ENCODE results near the gene SH3TC1. TPM values are rescaled to one million over a fixed set of nuclear protein-coding genes. Genes with fewer than 3 reads are reported as not detected.
A peak's percentile ranks its signal among the peaks of the same experiment; 100 is the strongest.

The SH3TC1 gene
- polyA plus RNA-seq, 3 donors = 36.9 to 85.7 (median 41.9) TPM

DNA sequence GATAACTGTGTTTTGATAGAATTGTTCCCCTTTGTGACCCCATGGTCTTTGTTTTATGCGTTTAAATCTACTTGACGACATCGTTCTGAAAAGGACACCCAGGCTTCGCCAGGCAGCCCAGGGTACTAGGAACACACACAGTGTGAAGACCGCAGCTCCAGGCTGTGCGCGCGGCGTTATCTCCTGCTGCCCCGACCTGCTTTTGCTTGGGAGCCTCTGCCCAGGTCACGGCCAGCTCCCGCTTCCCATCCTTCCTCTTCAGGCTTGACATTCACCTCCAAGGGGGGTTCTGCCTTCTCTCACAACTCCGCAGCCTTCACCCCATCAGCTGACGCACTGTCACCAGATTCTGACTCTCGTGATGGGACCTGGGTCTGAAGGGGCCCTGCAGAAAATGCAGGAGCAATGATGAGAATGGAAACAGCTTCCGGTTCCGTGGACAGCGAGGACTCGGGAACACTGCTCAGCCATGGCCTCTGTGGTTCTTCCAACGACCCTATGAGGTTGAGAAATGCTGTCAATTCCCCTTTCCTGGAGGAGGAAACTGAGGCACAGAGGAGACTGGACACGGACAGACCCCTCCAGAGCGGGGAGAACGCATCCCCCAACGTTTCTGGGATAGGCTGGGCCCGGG lies 69.9 kb downstream of the SH3TC1 start:
- Histone ChIP-seq H2AFZ (ENCODE audit: insufficient read depth, low read depth, low read length, poor library complexity, severe bottlenecking) (peak overlapping the region; percentile 68), H3K4me1 (ENCODE audit: control insufficient read depth in 1 of 2, insufficient read depth in 2 of 2, low read length in 2 of 2) (peaks cover 9 to 26% of the 10 kb centered on the region in 2 donors), H3K36me3 (replicated peaks in 1 of 2; ENCODE audit: control insufficient read depth in 1 of 2, insufficient read depth in 2 of 2, low read length in 2 of 2) (no peaks in the 10 kb centered on the region), H3K27ac (ENCODE audit: low read depth in 1 of 2, low read length in 2 of 2) (no peak overlapping the region), H3K9ac (ENCODE audit: insufficient read depth, low read length, poor library complexity, severe bottlenecking) (peak overlapping the region; percentile 15), H3K79me2 (ENCODE audit: insufficient read depth, low read length) (no peaks in the 10 kb centered on the region), H3K4me3 (replicated peaks in 1 of 3; ENCODE audit: low read depth in 2 of 3, low read length in 3 of 3) (peak overlapping the region in 1 of 3 experiments; percentile 64), H3K4me2 (replicated peaks; ENCODE audit: extremely low read depth, low read length, poor library complexity, severe bottlenecking) (peak overlapping the region; percentile 76), H3K27me3 (ENCODE audit: control insufficient read depth in 2 of 2, insufficient read depth in 2 of 2, low read length in 2 of 2) (peaks cover 0 to 19% of the 10 kb centered on the region in 2 donors), H3K9me3 (replicated peaks in 1 of 2; ENCODE audit: control insufficient read depth in 1 of 2, insufficient read depth in 1 of 2, low read length in 2 of 2) (no peaks in the 10 kb centered on the region), H4K20me1 (ENCODE audit: insufficient read depth, low read length) (no peaks in the 10 kb centered on the region)
- intact Hi-C loops (cut with micrococcal nuclease) = loop anchor here in 1 of 2 donors (5.0 kb wide), 1 partner anchor 133 kb away; no protein-coding TSS in a partner anchor
- H3K9me3 Mint-ChIP-seq = peaks cover 0 to 3% (median 0%) of the 10 kb centered on the region in 7 donors
- TF ChIP-seq, protein P1, sequence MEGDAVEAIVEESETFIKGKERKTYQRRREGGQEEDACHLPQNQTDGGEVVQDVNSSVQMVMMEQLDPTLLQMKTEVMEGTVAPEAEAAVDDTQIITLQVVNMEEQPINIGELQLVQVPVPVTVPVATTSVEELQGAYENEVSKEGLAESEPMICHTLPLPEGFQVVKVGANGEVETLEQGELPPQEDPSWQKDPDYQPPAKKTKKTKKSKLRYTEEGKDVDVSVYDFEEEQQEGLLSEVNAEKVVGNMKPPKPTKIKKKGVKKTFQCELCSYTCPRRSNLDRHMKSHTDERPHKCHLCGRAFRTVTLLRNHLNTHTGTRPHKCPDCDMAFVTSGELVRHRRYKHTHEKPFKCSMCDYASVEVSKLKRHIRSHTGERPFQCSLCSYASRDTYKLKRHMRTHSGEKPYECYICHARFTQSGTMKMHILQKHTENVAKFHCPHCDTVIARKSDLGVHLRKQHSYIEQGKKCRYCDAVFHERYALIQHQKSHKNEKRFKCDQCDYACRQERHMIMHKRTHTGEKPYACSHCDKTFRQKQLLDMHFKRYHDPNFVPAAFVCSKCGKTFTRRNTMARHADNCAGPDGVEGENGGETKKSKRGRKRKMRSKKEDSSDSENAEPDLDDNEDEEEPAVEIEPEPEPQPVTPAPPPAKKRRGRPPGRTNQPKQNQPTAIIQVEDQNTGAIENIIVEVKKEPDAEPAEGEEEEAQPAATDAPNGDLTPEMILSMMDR (IDR thresholded peaks at IDR 0.05) = no peak
- peaks cover 30% of the 10 kb centered on the region for H3K4me1 Mint-ChIP-seq
- H3K36me3 Mint-ChIP-seq = no peaks in the 10 kb centered on the region
- DNase-seq = no peak
- H3K4me3 Mint-ChIP-seq = peak overlapping the region; percentile 37 to 75
- H3K27ac Mint-ChIP-seq = peak overlapping the region in 1 of 7 donors; percentile 65
- WGBS (ENCODE audit: insufficient coverage) = 62% methylated on average over 19 of the region's 25 CpGs
- peaks cover 17 to 22% (median 22%) of the 10 kb centered on the region in 3 donors for H3K27me3 Mint-ChIP-seq (ENCODE audit: low read depth in 3 of 3)

DNA sequence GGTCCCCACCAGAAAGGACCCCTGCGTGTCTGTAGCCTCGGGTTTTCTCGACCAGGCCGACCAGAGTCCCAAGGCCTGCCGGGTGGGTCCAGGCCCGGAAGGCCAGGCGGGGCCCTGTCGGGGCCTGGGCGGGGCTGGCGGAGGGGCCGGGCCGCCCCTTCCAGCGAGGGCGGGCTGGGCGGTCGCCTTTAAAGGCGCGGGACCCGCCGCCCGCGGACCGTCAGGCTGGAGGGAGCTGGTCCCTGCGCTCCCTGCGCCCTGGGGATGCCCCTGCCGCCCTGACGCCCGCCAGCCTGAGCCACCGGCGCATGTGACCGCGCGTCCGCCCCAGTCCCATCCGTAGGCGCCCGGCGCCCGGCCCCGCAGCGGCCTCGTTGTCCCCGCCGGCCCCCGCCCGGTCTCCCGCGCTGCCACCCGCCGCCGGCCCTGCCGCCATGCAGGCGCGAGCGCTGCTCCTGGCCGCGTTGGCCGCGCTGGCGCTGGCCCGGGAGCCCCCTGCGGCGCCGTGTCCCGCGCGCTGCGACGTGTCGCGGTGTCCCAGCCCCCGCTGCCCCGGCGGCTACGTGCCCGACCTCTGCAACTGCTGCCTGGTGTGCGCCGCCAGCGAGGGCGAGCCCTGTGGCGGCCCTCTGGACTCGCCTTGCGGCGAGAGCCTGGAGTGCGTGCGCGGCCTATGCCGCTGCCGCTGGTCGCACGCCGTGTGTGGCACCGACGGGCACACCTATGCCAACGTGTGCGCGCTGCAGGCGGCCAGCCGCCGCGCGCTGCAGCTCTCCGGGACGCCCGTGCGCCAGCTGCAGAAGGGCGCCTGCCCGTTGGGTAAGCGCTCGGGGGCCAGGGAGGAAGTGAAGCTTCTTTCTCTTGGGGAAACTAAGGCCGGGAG lies 70.7 kb downstream of the SH3TC1 start, which contains the start of gene HTRA3:
Gene HTRA3, plus strand, starts transcription at position 220 of the 883 bp plus-strand sequence. Its CDS starts 215 bp downstream, at position 435.
- H3K9ac ChIP-seq (ENCODE audit: insufficient read depth, low read length, poor library complexity, severe bottlenecking) = peak within 1 kb of the TSS; percentile 15

More for the DNA sequence above, 70.7 kb downstream of the SH3TC1 start, which contains the start of gene HTRA3:
- H3K4me1 Mint-ChIP-seq = peaks cover 30% of the 10 kb centered on the region
- H4K20me1 ChIP-seq (ENCODE audit: insufficient read depth, low read length) = no peaks in the 10 kb centered on the region
- peak within 1 kb of the TSS; percentile 76 for H3K4me2 ChIP-seq (replicated peaks; ENCODE audit: extremely low read depth, low read length, poor library complexity, severe bottlenecking)
- H3K27me3 ChIP-seq (ENCODE audit: control insufficient read depth in 2 of 2, insufficient read depth in 2 of 2, low read length in 2 of 2) = peaks cover 0 to 19% of the 10 kb centered on the region in 2 donors
- H3K4me3 ChIP-seq (replicated peaks in 1 of 3; ENCODE audit: low read depth in 2 of 3, low read length in 3 of 3) = peak within 1 kb of the TSS in 1 of 3 experiments; percentile 64
- H3K9me3 ChIP-seq (replicated peaks in 1 of 2; ENCODE audit: control insufficient read depth in 1 of 2, insufficient read depth in 1 of 2, low read length in 2 of 2) = no peaks in the 10 kb centered on the region
- H3K27me3 Mint-ChIP-seq (ENCODE audit: low read depth in 3 of 3) = peaks cover 17 to 26% (median 25%) of the 10 kb centered on the region in 3 donors
- WGBS (ENCODE audit: insufficient coverage) = under 1% methylated on average over 110 of the region's 111 CpGs
- H3K79me2 ChIP-seq (ENCODE audit: insufficient read depth, low read length) = no peaks in the 10 kb centered on the region
- peaks cover 9 to 26% of the 10 kb centered on the region in 2 donors for H3K4me1 ChIP-seq (ENCODE audit: control insufficient read depth in 1 of 2, insufficient read depth in 2 of 2, low read length in 2 of 2)
- H2AFZ ChIP-seq (ENCODE audit: insufficient read depth, low read depth, low read length, poor library complexity, severe bottlenecking) = peak within 1 kb of the TSS; percentile 68
- no peaks in the 10 kb centered on the region for H3K36me3 ChIP-seq (replicated peaks in 1 of 2; ENCODE audit: control insufficient read depth in 1 of 2, insufficient read depth in 2 of 2, low read length in 2 of 2)
- peaks cover 0 to 3% (median 0%) of the 10 kb centered on the region in 7 donors for H3K9me3 Mint-ChIP-seq
- no peak within 1 kb of the TSS for H3K27ac ChIP-seq (ENCODE audit: low read depth in 1 of 2, low read length in 2 of 2)
- no peak for DNase-seq
- peak within 1 kb of the TSS in 1 of 7 donors; percentile 65 for H3K27ac Mint-ChIP-seq
- intact Hi-C loops (cut with micrococcal nuclease) = loop anchor here in 1 of 2 donors (5.0 kb wide), 1 partner anchor 133 kb away; no protein-coding TSS in a partner anchor
- TF ChIP-seq, protein P1 (IDR thresholded peaks at IDR 0.05) = no peak
- H3K36me3 Mint-ChIP-seq = no peaks in the 10 kb centered on the region
- H3K4me3 Mint-ChIP-seq = peak within 1 kb of the TSS; percentile 45 to 81

Measured in CD14-positive monocyte (primary cell).